ENCODE data around the gene DUOXA1.

DNA sequence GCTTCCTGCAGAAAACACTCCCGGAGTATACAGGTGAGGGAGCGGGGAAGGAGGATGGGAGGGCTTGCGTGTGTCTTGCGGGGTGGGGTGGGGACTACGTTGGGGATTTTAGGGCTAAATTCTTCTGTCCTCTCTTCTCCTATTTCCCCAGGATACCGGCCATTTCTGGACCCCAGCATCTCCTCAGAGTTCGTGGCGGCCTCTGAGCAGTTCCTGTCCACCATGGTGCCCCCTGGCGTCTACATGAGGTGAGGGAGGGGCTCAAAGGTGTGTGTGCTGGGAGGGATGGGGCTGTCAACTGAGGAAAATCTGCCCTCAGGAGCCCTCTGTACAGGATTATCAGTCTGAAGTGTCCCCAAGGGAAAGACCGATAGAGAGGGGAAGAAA, 6.7 kb upstream of the DUOXA1 start:
- TF ChIP-seq, protein P1, sequence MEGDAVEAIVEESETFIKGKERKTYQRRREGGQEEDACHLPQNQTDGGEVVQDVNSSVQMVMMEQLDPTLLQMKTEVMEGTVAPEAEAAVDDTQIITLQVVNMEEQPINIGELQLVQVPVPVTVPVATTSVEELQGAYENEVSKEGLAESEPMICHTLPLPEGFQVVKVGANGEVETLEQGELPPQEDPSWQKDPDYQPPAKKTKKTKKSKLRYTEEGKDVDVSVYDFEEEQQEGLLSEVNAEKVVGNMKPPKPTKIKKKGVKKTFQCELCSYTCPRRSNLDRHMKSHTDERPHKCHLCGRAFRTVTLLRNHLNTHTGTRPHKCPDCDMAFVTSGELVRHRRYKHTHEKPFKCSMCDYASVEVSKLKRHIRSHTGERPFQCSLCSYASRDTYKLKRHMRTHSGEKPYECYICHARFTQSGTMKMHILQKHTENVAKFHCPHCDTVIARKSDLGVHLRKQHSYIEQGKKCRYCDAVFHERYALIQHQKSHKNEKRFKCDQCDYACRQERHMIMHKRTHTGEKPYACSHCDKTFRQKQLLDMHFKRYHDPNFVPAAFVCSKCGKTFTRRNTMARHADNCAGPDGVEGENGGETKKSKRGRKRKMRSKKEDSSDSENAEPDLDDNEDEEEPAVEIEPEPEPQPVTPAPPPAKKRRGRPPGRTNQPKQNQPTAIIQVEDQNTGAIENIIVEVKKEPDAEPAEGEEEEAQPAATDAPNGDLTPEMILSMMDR (IDR thresholded peaks at IDR 0.05): no peak
- TF ChIP-seq POLR2A (IDR thresholded peaks at IDR 0.05): no peak

Data from prostate gland (tissue), 2 donors.